Measurements from ENCODE around the gene PSMB8. TPM values are rescaled to one million over a fixed set of nuclear protein-coding genes. Genes with fewer than 3 reads are reported as not detected.

The PSMB8 gene
- total and polyA plus RNA-seq, 2 of the 4 experiments (the other 2 are of a cell fraction), result 31.6 to 33.3 TPM

DNA sequence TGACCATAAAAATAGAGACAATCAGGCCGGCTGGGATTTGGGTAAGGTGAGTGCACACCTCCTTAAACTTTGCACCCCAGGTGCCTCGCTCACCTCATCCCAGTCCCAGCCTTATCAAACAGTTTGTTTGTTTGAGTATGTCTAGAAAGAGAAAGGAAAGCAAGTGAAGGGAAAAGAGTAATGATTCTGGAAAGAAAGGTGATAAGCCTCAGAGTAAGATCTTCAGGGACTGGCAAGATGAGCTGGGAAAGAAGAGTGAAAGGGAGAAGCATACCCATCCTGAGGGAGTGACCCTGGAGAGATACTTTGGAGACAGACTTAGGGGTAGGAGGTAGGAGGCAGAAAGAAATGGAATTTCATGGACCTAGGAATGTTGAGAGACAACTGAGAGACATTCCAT lies 7.0 kb downstream of the PSMB8 start:
- H2BK20ac ChIP-seq (ENCODE audit: low read depth, low read length), result no peak overlapping the region
- H4K91ac ChIP-seq (ENCODE audit: insufficient read depth, low read depth, low read length), result no peak overlapping the region
- no peak for ATAC-seq (ENCODE audit: low read depth)
- no peak overlapping the region for H3K14ac ChIP-seq (replicated peaks; ENCODE audit: low read depth, low read length)
- peaks cover 2 to 11% of the 10 kb centered on the region in 2 experiments; a peak in 2 of 4 replicates for H3K79me1 ChIP-seq (ENCODE audit: low read depth in 1 of 2, low read length in 2 of 2)
- no peak overlapping the region for H3K4ac ChIP-seq (ENCODE audit: low read depth, low read length)
- H2BK5ac ChIP-seq (ENCODE audit: low read depth, low read length, poor library complexity, severe bottlenecking), result no peak overlapping the region
- H3K9me1 ChIP-seq (ENCODE audit: insufficient read depth, low read length), result 0 out of 2 replicates have a peak, but pooled peaks cover under 1% of the 10 kb centered on the region
- no peak overlapping the region for H3K18ac ChIP-seq (ENCODE audit: low read depth, low read length)
- peaks cover 13% of the 10 kb centered on the region for H3K36me3 ChIP-seq (ENCODE audit: control insufficient read depth, insufficient read depth, low read length)
- H4K8ac ChIP-seq (ENCODE audit: low read depth in 2 of 2, low read length in 2 of 2), result no peak overlapping the region
- H3K9me3 ChIP-seq (ENCODE audit: control insufficient read depth, insufficient read depth, low read length), result no peaks in the 10 kb centered on the region
- no peak overlapping the region for H3K9ac ChIP-seq (ENCODE audit: low read depth, low read length)
- no peak overlapping the region for H3K4me2 ChIP-seq (ENCODE audit: low read depth, low read length)
- no peak for DNase-seq
- no peak overlapping the region for H4K5ac ChIP-seq (ENCODE audit: low read depth, low read length)
- H3K4me3 ChIP-seq (ENCODE audit: insufficient read depth, low read depth, low read length), result no peak overlapping the region
- H2AK9ac ChIP-seq (replicated peaks; ENCODE audit: low read depth, low read length, poor library complexity), result no peak overlapping the region
- no peaks in the 10 kb centered on the region for H4K20me1 ChIP-seq (ENCODE audit: insufficient read depth, low read length)
- H3K56ac ChIP-seq (ENCODE audit: extremely low read depth, insufficient read depth, low read length), result no peak overlapping the region
- no peak for TF ChIP-seq NFE2L2 (IDR thresholded peaks at IDR 0.05; ENCODE audit: low read depth, low read length)
- no peak for TF ChIP-seq SMC3 (IDR thresholded peaks at IDR 0.05; ENCODE audit: low read depth, low read length)
- TF ChIP-seq, protein P1, sequence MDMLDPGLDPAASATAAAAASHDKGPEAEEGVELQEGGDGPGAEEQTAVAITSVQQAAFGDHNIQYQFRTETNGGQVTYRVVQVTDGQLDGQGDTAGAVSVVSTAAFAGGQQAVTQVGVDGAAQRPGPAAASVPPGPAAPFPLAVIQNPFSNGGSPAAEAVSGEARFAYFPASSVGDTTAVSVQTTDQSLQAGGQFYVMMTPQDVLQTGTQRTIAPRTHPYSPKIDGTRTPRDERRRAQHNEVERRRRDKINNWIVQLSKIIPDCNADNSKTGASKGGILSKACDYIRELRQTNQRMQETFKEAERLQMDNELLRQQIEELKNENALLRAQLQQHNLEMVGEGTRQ (IDR thresholded peaks at IDR 0.05; ENCODE audit: low read depth, low read length), result no peak
- TF ChIP-seq MXI1 (IDR thresholded peaks at IDR 0.05; ENCODE audit: borderline replicate concordance, low read depth, low read length), result no peak
- no peak for TF ChIP-seq RCOR1 (IDR thresholded peaks at IDR 0.05; ENCODE audit: insufficient replicate concordance, low read length)
- no peak for TF ChIP-seq CEBPB (IDR thresholded peaks at IDR 0.05; ENCODE audit: low read depth, low read length)
- TF ChIP-seq, protein P2, sequence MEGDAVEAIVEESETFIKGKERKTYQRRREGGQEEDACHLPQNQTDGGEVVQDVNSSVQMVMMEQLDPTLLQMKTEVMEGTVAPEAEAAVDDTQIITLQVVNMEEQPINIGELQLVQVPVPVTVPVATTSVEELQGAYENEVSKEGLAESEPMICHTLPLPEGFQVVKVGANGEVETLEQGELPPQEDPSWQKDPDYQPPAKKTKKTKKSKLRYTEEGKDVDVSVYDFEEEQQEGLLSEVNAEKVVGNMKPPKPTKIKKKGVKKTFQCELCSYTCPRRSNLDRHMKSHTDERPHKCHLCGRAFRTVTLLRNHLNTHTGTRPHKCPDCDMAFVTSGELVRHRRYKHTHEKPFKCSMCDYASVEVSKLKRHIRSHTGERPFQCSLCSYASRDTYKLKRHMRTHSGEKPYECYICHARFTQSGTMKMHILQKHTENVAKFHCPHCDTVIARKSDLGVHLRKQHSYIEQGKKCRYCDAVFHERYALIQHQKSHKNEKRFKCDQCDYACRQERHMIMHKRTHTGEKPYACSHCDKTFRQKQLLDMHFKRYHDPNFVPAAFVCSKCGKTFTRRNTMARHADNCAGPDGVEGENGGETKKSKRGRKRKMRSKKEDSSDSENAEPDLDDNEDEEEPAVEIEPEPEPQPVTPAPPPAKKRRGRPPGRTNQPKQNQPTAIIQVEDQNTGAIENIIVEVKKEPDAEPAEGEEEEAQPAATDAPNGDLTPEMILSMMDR (conservative IDR thresholded peaks at IDR 0.05; ENCODE audit: low read depth, low read length), result no peak
- no peak for TF ChIP-seq MAFK (IDR thresholded peaks at IDR 0.05; ENCODE audit: low read depth, low read length)
- no peak for TF ChIP-seq BHLHE40 (IDR thresholded peaks at IDR 0.05; ENCODE audit: low read depth, low read length)
- TF ChIP-seq MAZ (IDR thresholded peaks at IDR 0.05; ENCODE audit: borderline replicate concordance, low read depth, low read length), result no peak
- TF ChIP-seq POLR2A (IDR thresholded peaks at IDR 0.05; ENCODE audit: low read depth, low read length), result no peak
- TF ChIP-seq RFX5 (IDR thresholded peaks at IDR 0.05; ENCODE audit: low read depth, low read length), result no peak
- TF ChIP-seq, protein P3, sequence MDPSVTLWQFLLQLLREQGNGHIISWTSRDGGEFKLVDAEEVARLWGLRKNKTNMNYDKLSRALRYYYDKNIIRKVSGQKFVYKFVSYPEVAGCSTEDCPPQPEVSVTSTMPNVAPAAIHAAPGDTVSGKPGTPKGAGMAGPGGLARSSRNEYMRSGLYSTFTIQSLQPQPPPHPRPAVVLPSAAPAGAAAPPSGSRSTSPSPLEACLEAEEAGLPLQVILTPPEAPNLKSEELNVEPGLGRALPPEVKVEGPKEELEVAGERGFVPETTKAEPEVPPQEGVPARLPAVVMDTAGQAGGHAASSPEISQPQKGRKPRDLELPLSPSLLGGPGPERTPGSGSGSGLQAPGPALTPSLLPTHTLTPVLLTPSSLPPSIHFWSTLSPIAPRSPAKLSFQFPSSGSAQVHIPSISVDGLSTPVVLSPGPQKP (IDR thresholded peaks at IDR 0.05; ENCODE audit: borderline replicate concordance, low read depth, low read length), result no peak
- no peak overlapping the region for H2BK120ac ChIP-seq (ENCODE audit: low read depth, low read length)
- dilution Hi-C loops (cut with HindIII; ENCODE audit: low sequenced_read_pairs, unreplicated experiment) (no loop called here), in situ Hi-C loops (cut with MboI; ENCODE audit: low sequenced_read_pairs) (no loop called here), intact Hi-C loops (cut with micrococcal nuclease) (no loop called here)
- H2BK15ac ChIP-seq (ENCODE audit: low read depth, low read length), result no peak overlapping the region
- ChIA-PET CTCF (no interaction called here), POLR2A (ENCODE audit: unreplicated experiment) (no interaction called here)
- H2AFZ ChIP-seq (replicated peaks; ENCODE audit: low read length, poor library complexity), result no peak overlapping the region
- H2AK5ac ChIP-seq (ENCODE audit: low read depth, low read length), result no peak overlapping the region
- H3K4me1 ChIP-seq (ENCODE audit: control insufficient read depth, insufficient read depth, low read length), result peaks cover 6% of the 10 kb centered on the region
- no peak overlapping the region for H3K23ac ChIP-seq (ENCODE audit: low read depth, low read length)
- no CpG with 5 or more reads among the region's 2 CpGs for WGBS, 2 experiments (ENCODE audit: extremely low coverage in 2 of 2, insufficient read length in 1 of 2)
- no peak overlapping the region for H3K27ac ChIP-seq (ENCODE audit: insufficient read depth, low read length)
- BruUV-seq (replicated peaks), result no TSS peak
- H3K27me3 ChIP-seq (ENCODE audit: control insufficient read depth, insufficient read depth, low read length), result no peaks in the 10 kb centered on the region

All from IMR-90 (cell line).